HG03457 (cell line): ENCODE measurements around the gene MPZL2.
"Not testable (repeated sequence)": the region's sequence is repeated elsewhere in the genome, so short reads cannot be mapped to it uniquely, and the experiment has no call there.

Source experiments
- ATAC-seq: cut with Tn5 transposase; IDR thresholded peaks from one replicate; pipeline ENCODE4 v1.9.1; 2021; ENCODE audit warnings: moderate number of reproducible peaks; ENCODE audit not compliant: unreplicated experiment

Gene MPZL2

GRCh38 chr11:118263695-118264568, at the start of gene MPZL2:
Gene MPZL2, minus strand, starts transcription at chr11:118264297. Its CDS starts 144 bp downstream, at chr11:118264153.
- ATAC-seq = no peak

GRCh38 chr11:118313242-118313641, 49.1 kb upstream of the MPZL2 start:
- no peak for ATAC-seq

GRCh38 chr11:118312328-118312727, 48.2 kb upstream of the MPZL2 start:
- no peak for ATAC-seq

GRCh38 chr11:118311518-118311917, 47.4 kb upstream of the MPZL2 start:
- ATAC-seq = no peak

- no peak for ATAC-seq
Observed at GRCh38 chr11:118310781-118311485, 46.8 kb upstream of the MPZL2 start.

GRCh38 chr11:118310271-118310670, 46.2 kb upstream of the MPZL2 start:
- ATAC-seq = no peak

- not testable (repeated sequence) for ATAC-seq
Observed at GRCh38 chr11:118308995-118309528, 45.0 kb upstream of the MPZL2 start.

- no peak for ATAC-seq
Observed at GRCh38 chr11:118306556-118306955, 42.5 kb upstream of the MPZL2 start.

- ATAC-seq = no peak
Observed at GRCh38 chr11:118305726-118306125, 41.6 kb upstream of the MPZL2 start.

GRCh38 chr11:118304568-118305248, 40.6 kb upstream of the MPZL2 start, which contains the start of gene CD3E:
Gene CD3E, plus strand, starts transcription at chr11:118304730. Its CDS starts 223 bp downstream, at chr11:118304953.
- no peak for ATAC-seq

- ATAC-seq = no peak
Observed at GRCh38 chr11:118304227-118304567, 40.1 kb upstream of the MPZL2 start.

GRCh38 chr11:118301600-118302195, 37.6 kb upstream of the MPZL2 start:
- ATAC-seq = no peak

GRCh38 chr11:118295815-118296454, 31.8 kb upstream of the MPZL2 start:
- no peak for ATAC-seq

GRCh38 chr11:118295199-118295598, 31.1 kb upstream of the MPZL2 start:
- no peak for ATAC-seq

- ATAC-seq = no peak
Observed at GRCh38 chr11:118294053-118294452, 30.0 kb upstream of the MPZL2 start.

- ATAC-seq = no peak
Observed at GRCh38 chr11:118291477-118292135, 27.5 kb upstream of the MPZL2 start.

GRCh38 chr11:118290923-118291322, 26.8 kb upstream of the MPZL2 start:
- no peak for ATAC-seq

GRCh38 chr11:118289401-118289800, 25.3 kb upstream of the MPZL2 start:
- ATAC-seq = no peak

GRCh38 chr11:118287006-118287405, 22.9 kb upstream of the MPZL2 start:
- no peak for ATAC-seq

GRCh38 chr11:118286545-118286944, 22.4 kb upstream of the MPZL2 start:
- ATAC-seq = no peak
